GM23248 (cell line): ENCODE measurements around the gene REXO5. TPM values are rescaled to one million over a fixed set of nuclear protein-coding genes. Genes with fewer than 3 reads are reported as not detected.

Source experiments
- DNase-seq: peaks from one replicate; pipeline ENCODE4 v3.0.0-alpha.2; 2015
- H2AFZ ChIP-seq: fragments of 200-600 bp; sonication (generic); 2 replicates; pipeline ENCODE4 v1.6.1; 2016; ENCODE audit warnings: antibody characterized with exemption
- H3F3A ChIP-seq: fragments of 200-600 bp; sonication (generic); 2 replicates; pipeline ENCODE4 v1.6.1; 2016; ENCODE audit warnings: mild to moderate bottlenecking, antibody characterized with exemption, mixed run types; ENCODE audit not compliant: insufficient read depth
- H3K27ac ChIP-seq: fragments of 200-600 bp; sonication (generic); 2 replicates; pipeline ENCODE4 v1.5.1; 2016; ENCODE audit warnings: mild to moderate bottlenecking
- H3K27me3 ChIP-seq: fragments of 200-600 bp; sonication (generic); replicated peaks from 2 replicates; pipeline ENCODE4 v1.6.1; 2016; ENCODE audit warnings: mild to moderate bottlenecking; ENCODE audit not compliant: insufficient read depth
- H3K36me3 ChIP-seq: fragments of 200-600 bp; sonication (generic); 2 replicates; pipeline ENCODE4 v1.6.1; 2016; ENCODE audit warnings: low read depth, mild to moderate bottlenecking
- H3K4me1 ChIP-seq: fragments of 200-600 bp; sonication (generic); 2 replicates; pipeline ENCODE4 v1.6.1; 2016; ENCODE audit warnings: mild to moderate bottlenecking; ENCODE audit not compliant: insufficient read depth
- H3K4me2 ChIP-seq: fragments of 200-600 bp; sonication (generic); one replicate; pipeline ENCODE4 v1.6.1; 2016; ENCODE audit warnings: mild to moderate bottlenecking; ENCODE audit not compliant: unreplicated experiment
- H3K4me3 ChIP-seq: fragments of 200-600 bp; sonication (generic); 2 replicates; pipeline ENCODE4 v1.5.1; 2016; ENCODE audit warnings: mild to moderate bottlenecking
- H3K79me2 ChIP-seq: fragments of 200-600 bp; sonication (generic); 2 replicates; pipeline ENCODE4 v1.6.1; 2016; ENCODE audit warnings: mild to moderate bottlenecking; ENCODE audit not compliant: insufficient read depth
- H3K9ac ChIP-seq: fragments of 200-600 bp; sonication (generic); 2 replicates; pipeline ENCODE4 v1.6.1; 2016; ENCODE audit warnings: mild to moderate bottlenecking
- H3K9me2 ChIP-seq: fragments of 200-600 bp; sonication (generic); 2 replicates; pipeline ENCODE4 v1.6.1; 2016; ENCODE audit warnings: mixed run types, mild to moderate bottlenecking, moderate library complexity; ENCODE audit not compliant: insufficient read depth
- H3K9me3 ChIP-seq: fragments of 200-600 bp; sonication (generic); one replicate; pipeline ENCODE4 v1.6.1; 2017; ENCODE audit warnings: low read depth
- H4K20me1 ChIP-seq: fragments of 200-600 bp; sonication (generic); 2 replicates; pipeline ENCODE4 v1.6.0; 2016; ENCODE audit not compliant: insufficient read depth
- EZH2 ChIP-seq: fragments of 200-600 bp; sonication (generic); IDR thresholded peaks from 2 replicates; pipeline ENCODE4 v1.6.1; 2018; ENCODE audit warnings: antibody characterized with exemption, mild to moderate bottlenecking; ENCODE audit not compliant: insufficient read depth, poor library complexity, severe bottlenecking
- EZH2phosphoT487 ChIP-seq: fragments of 200-600 bp; sonication (generic); IDR thresholded peaks from 2 replicates; pipeline ENCODE4 v1.6.1; 2018; ENCODE audit warnings: antibody characterized with exemption, moderate library complexity, mild to moderate bottlenecking, low read depth; ENCODE audit not compliant: insufficient read depth
- WGBS, 2 experiments: methylation state at CpG; one replicate each; pipeline ENCODE4 v1.1.6; 2015 to 2017; ENCODE audit warnings: low lambda C conversion rate in 2 of 2, low coverage in 1 of 2; ENCODE audit errors: missing lambda C conversion rate in 2 of 2; 5-methylcytosine and 5-hydroxymethylcytosine counted together
- in situ Hi-C: fragments of 300-500 bp; cut with MboI; formaldehyde crosslinking; loops from 2 replicates; pipeline ENCODE4 v1.15.0; 2020
- polyA plus RNA-seq: library from polyadenylated mRNA; unstranded; fragments of >200 nt; fragmentation: Nextera tagmentation; extraction: Ambion mirVana; gene quantifications from 2 replicates; pipeline ENCODE4 v1.2.1, GENCODE V29; 2016
- small RNA-seq: library from RNA; depleted of rRNA; stranded (forward); fragments of <200 nt; gene quantifications from one replicate; pipeline ENCODE3, GENCODE V24; 2014; ENCODE audit warnings: low read depth, low replicate concordance
- total RNA-seq: library from RNA; depleted of rRNA; stranded (reverse); fragments of >200 nt; shearing (Covaris generic); gene quantifications from 2 replicates; pipeline ENCODE4 v1.2.3, GENCODE V29; 2014; rRNA removed

Gene REXO5
- total and polyA plus RNA-seq, 2 experiments from 2014 or later: 3.5 to 7.0 TPM

GRCh38 chr16:20897922-20898321 is 91.6 kb downstream of the REXO5 start:
- Histone ChIP-seq H3K27me3 (no peaks in the 10 kb centered on the region), H3K4me3 (peak overlapping the region; percentile 88), H3K4me1 (peaks cover 33% of the 10 kb centered on the region), H3K9me3 (no peaks in the 10 kb centered on the region), H3K4me2 (peak overlapping the region; percentile 100), H3K36me3 (peaks cover 25% of the 10 kb centered on the region), H2AFZ (no peak overlapping the region), H3K9me2 (no peaks in the 10 kb centered on the region), H3K9ac (peak overlapping the region; percentile 98), H4K20me1 (peaks cover 15% of the 10 kb centered on the region), H3K79me2 (peaks cover 95% of the 10 kb centered on the region), H3F3A (peaks cover 48% of the 10 kb centered on the region), H3K27ac (peak overlapping the region; percentile 97; the same call in 1 of the 2 replicates)
- no peak for DNase-seq
- in situ Hi-C loops: no loop called here
- 78 to 89% methylated on average over 3 of the region's 3 CpGs for WGBS, 2 experiments
- TF ChIP-seq EZH2phosphoT487: no peak
- no peak for TF ChIP-seq EZH2

GRCh38 chr16:20899071-20899470 is 92.7 kb downstream of the REXO5 start:
- in situ Hi-C loops: no loop called here
- Histone ChIP-seq H3F3A (peaks cover 58% of the 10 kb centered on the region), H3K4me3 (peak overlapping the region; percentile 88), H3K4me2 (peak overlapping the region; percentile 100), H2AFZ (no peak overlapping the region), H3K9me2 (no peaks in the 10 kb centered on the region), H3K27me3 (no peaks in the 10 kb centered on the region), H4K20me1 (peaks cover 15% of the 10 kb centered on the region), H3K9ac (peak overlapping the region; percentile 98), H3K4me1 (peaks cover 43% of the 10 kb centered on the region), H3K79me2 (peaks cover 95% of the 10 kb centered on the region), H3K9me3 (no peaks in the 10 kb centered on the region), H3K27ac (peak overlapping the region; percentile 97), H3K36me3 (peaks cover 20% of the 10 kb centered on the region)
- TF ChIP-seq EZH2phosphoT487: no peak
- TF ChIP-seq EZH2: no peak
- DNase-seq: peak; percentile 84
- WGBS, 2 experiments: 1 to 3% methylated on average over 5 of the region's 5 CpGs

Small RNAs within 50 kb of the gene (small RNA-seq; reads per million reads assigned to genes)
- not detected for gene RF00618
- gene RNU6-944P: not detected

Other genes with a start within 250 kb of the REXO5 start
- not detected in 2 replicates for gene ACSM2B, start 230.2 kb upstream of the REXO5 start, total RNA-seq
- not detected in 2 replicates for gene ACSM2B, start 230.2 kb upstream of the REXO5 start, polyA plus RNA-seq
- gene ACSM1, start 108.8 kb upstream of the REXO5 start, total RNA-seq: not detected in 2 replicates
- gene ACSM1, start 108.8 kb upstream of the REXO5 start, polyA plus RNA-seq: not detected in 2 replicates
- 24.5 and 42.9 TPM in 2 replicates for gene THUMPD1, start 64.7 kb upstream of the REXO5 start, total RNA-seq
- gene THUMPD1, start 64.7 kb upstream of the REXO5 start, polyA plus RNA-seq: 25.0 and 25.4 TPM in 2 replicates
- 0.65 and 2.1 TPM in 2 replicates for gene ACSM3, start 42.5 kb upstream of the REXO5 start, total RNA-seq
- 0.60 and 1.7 TPM in 2 replicates for gene ACSM3, start 42.5 kb upstream of the REXO5 start, polyA plus RNA-seq
- 13.2 and 20.2 TPM in 2 replicates for gene ERI2, start 55 bp upstream of the REXO5 start, total RNA-seq
- 12.9 and 13.6 TPM in 2 replicates for gene ERI2, start 55 bp upstream of the REXO5 start, polyA plus RNA-seq
- gene DCUN1D3, start 93.8 kb downstream of the REXO5 start, total RNA-seq: 34.4 and 35.2 TPM in 2 replicates
- gene DCUN1D3, start 93.8 kb downstream of the REXO5 start, polyA plus RNA-seq: 15.2 and 15.3 TPM in 2 replicates
- 32.1 and 32.2 TPM in 2 replicates for gene LYRM1, start 94.2 kb downstream of the REXO5 start, total RNA-seq
- gene LYRM1, start 94.2 kb downstream of the REXO5 start, polyA plus RNA-seq: 37.6 and 40.9 TPM in 2 replicates